GM19043 (cell line): ENCODE results near the gene PRKAR1B.

Source experiments
- ATAC-seq: cut with Tn5 transposase; IDR thresholded peaks from one replicate; pipeline ENCODE4 v1.9.1; 2021; ENCODE audit warnings: low read depth; ENCODE audit not compliant: unreplicated experiment

PRKAR1B gene

DNA sequence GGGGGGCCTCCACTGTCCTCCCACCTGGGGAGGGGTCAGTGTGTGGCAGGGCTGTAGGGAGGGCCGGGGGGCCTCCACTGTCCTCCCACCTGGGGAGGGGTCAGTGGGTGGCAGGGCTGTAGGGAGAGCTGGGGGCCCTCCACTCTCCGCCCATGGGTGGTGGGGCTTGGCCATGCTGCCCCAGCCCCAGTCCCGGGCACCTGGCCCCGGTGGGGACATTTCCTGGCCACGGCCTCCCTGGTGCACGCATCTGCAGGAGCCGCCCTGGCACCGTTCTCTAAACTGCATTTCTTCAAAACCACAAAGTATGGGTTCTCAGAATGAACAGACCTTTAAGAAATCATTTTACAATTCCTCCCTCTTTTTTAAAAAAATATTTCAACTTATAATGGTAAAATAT is 118.1 kb downstream of the PRKAR1B start:
- no peak for ATAC-seq

GRCh38 chr7:608361-608760 is 118.7 kb downstream of the PRKAR1B start:
- no peak for ATAC-seq

DNA sequence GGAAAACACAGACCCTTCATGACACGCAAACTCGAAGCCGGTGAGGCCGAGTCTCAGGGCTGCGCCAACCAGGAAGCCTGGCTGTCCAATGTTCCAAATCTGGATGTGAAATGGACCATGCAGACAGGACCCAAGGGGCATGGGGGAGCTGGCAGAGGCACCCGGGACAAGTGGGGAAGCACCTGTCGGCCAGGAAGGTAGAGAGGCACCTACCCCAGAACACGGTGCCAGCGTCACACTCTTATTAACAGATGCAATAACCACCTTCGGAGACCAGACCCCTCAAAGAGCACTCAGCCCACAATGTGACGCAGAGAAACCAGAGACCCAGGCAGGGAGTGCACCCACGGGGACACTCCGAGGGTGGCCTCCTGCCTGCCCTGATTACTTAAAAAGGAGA is 119.1 kb downstream of the PRKAR1B start:
- ATAC-seq: no peak

GRCh38 chr7:605661-606450 is 121.2 kb downstream of the PRKAR1B start:
- no peak for ATAC-seq

- ATAC-seq: no peak
Measured at GRCh38 chr7:604884-605531, 122.1 kb downstream of the PRKAR1B start.

GRCh38 chr7:604001-604883 is 122.8 kb downstream of the PRKAR1B start:
- peak; percentile 80 for ATAC-seq

DNA sequence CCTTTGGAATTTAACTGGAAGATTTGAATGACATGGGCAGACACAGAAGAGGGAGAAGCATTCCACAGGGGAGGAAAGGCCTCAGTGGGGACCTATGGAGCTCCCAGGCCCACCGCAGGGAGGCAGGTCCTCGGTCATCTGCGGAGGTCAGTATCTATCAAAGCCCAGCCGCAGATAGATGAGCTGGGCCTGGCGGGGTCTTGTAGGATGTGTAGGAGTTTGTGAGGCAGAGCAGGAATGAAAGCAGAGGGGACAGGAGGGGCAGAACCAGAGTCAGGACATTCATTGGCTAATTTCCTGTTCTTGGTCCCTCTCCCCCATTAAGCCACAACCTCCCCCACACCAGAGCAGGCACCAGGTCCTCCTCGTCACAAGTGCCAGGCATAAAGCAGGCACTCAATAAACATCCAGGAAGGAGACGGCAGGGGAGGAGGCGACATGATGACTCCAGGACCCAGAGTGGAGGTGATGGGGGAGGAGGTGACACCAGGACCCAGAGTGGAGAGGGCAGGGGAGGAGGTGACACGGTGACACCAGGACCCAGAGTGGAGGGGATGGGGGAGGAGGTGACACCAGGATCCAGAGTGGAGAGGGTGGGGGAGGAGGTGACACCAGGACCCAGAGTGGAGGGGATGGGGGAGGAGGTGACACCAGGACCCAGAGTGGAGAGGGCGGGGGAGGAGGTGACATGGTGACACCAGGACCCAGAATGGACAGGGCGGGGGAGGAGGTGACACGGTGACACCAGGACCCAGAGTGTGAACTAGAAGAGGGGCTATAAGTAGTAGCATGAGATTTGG is 123.7 kb downstream of the PRKAR1B start:
- no peak for ATAC-seq

DNA sequence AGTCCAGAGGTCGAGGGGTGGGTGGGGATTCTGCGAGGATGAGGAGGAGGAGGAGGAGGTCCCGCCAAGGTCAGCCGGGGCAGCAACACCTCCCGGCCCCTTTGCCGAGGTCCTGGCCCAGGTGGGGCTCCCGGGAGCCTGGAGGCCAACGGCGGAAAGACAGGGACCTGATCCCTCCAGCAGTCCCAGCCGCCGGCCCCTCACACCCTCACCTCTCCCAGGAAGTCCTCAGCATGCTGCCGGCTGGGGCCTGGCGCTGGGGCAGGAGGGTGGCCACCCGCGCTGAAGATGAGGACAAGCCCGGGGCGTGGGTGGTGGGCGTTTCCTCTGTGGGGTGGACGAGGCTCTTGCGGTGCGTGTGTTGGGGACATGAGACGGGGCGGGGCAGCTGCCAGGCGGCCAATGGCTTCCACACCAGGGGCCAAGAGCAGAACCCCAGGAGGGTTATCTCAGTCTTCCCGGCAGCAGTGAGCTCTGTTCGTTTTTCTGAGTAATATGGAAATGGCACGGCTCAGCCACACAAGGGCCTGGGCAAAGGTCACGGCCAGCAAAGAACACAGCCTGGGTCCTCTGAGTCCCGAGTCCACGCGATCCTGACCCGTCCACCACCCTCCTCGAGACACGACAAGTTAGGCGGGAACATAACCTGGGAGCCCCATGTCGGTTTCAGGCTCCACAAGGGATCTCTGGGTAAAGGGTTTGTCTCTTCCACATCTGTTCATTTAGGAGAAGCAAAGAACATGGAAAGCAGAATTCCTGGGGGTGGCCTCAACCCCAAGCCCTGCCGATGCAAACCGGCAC is 124.5 kb downstream of the PRKAR1B start:
- no peak for ATAC-seq

DNA sequence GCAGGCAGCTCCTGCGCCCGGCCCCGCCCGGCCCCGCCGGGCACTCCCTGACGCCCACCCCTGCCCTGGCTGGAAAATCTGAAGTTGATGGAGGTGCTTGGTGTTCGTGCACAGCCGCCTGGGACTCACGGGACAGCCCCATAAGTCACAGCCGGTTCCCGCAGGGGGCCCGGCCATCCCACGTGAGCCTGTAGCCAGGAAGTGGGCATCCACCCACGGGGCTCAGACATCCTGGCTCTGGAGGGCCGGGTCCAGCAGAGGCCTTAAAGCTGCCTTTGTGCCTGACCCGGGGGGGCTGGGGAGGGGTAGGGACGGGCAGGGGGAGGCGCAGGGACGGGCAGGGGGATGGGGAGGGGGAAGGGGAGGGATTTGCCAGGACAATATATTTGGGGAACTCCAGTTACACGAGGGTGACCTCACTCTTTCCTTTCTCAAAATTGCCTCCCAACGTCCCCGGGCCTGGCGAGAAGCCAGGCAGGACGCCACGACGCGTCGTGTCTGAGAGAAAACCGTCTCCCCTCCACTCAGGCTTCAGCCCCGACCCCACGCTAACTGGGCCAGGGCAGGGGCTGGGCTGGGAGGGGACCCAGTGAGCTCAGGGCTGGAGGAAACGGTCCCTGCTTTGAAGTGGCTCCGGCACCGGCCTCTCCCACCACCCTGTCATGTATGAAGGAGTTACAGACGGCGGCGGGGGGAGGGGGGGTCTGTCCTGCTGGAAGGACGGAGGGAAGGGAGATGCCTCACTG is 125.3 kb downstream of the PRKAR1B start:
- peak; percentile 40 for ATAC-seq

GRCh38 chr7:601036-601594 is 126.0 kb downstream of the PRKAR1B start:
- no peak for ATAC-seq

- no peak for ATAC-seq
Measured at GRCh38 chr7:600149-601035, 126.7 kb downstream of the PRKAR1B start.

DNA sequence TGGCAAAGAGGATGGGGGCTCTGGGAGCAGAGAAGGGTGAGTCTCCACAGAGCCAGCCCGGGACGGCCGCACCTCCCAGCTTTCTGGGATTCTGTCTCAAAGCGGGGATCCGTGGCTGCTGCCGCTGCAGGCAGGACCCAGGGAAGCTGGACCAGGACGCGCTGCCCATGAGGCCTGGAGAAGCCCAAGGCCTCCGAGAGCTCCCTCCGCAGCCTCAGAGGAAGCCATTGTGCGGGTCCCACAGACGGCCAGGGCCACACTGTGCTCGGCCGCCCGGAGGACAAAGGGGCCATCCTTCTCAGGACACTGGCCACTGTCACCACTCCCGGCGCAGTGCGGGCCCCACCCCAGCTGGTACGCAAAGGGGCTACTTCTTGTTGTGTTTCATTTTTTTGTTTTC is 128.2 kb downstream of the PRKAR1B start:
- ATAC-seq: no peak

DNA sequence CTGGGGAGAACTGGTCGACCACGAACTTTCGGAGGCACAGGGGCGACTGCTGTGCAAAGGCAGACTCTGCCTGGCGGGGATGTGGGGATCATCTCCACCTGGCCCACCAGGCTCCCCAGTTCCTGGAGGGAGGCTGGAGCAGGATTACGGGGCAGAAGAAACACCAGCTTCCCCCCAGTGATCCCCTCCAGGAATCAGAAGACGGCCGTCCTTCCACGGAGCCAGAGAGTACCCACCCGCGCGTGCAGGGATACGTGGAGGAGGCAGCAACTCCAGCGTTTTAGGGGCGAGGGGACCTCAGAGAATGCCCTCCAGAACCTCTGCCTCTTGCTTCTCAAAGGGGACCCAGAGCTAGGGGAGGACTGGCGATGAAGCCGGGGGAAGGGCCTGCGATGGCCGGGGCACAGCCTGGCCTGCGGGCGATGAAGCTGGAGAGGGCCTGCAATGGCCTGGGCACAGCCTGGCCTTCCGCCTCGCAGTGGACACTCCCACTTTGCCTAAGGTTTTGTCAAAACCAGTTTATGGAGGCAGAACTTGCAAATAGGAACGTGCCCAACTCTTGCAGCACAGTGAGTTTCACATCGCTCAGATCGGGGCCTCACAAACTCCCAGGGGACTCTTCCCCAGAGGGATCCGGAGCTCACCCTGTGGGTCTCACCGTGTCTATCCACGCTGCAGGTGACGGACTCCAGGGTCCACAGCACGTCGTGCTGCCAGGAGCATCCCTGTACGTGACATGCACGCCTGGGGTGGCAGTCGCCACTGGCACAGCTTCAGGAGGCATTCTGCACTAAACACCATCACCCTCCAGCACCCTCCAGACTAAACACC is 129.5 kb downstream of the PRKAR1B start:
- no peak for ATAC-seq

- no peak for ATAC-seq
Measured at GRCh38 chr7:596819-597182, 130.3 kb downstream of the PRKAR1B start.

GRCh38 chr7:596071-596818 is 130.8 kb downstream of the PRKAR1B start:
- ATAC-seq: no peak

- ATAC-seq: no peak
Measured at GRCh38 chr7:595621-596010, 131.5 kb downstream of the PRKAR1B start.
